GM12892 (cell line): Measurements from ENCODE around the gene JAML.

Experiments
- POLR2A ChIP-seq: IDR thresholded peaks from 2 replicates; pipeline ENCODE4 v1.6.1; 2011; ENCODE audit warnings: low read depth, low read length, control low read depth
- POLR2AphosphoS5 ChIP-seq: IDR thresholded peaks from 2 replicates; pipeline ENCODE4 v1.6.1; 2011; ENCODE audit warnings: low read depth, low read length, control low read depth
- TAF1 ChIP-seq: IDR thresholded peaks from 2 replicates; pipeline ENCODE4 v1.6.1; 2011; ENCODE audit warnings: low read depth, mild to moderate bottlenecking, control low read depth, low read length, borderline replicate concordance

GRCh38 chr11:118213201-118213600 is 11.6 kb downstream of the JAML start:
- TF ChIP-seq POLR2A, result no peak
- TF ChIP-seq POLR2AphosphoS5, result no peak
- TF ChIP-seq TAF1, result no peak
